WI38 (cell line): ENCODE measurements around the gene TSPAN11.
"Not testable (repeated sequence)": the region's sequence is repeated elsewhere in the genome, so short reads cannot be mapped to it uniquely, and the experiment has no call there.

Experiments
- H3K4me3 ChIP-seq: 2 replicates; pipeline ENCODE4 v1.5.1; 2011; ENCODE audit warnings: low read depth, mild to moderate bottlenecking, control low read depth, low read length
- CTCF ChIP-seq: IDR thresholded peaks from 2 replicates; pipeline ENCODE4 v1.5.1; 2012; ENCODE audit warnings: low read depth, mild to moderate bottlenecking, control low read depth, low read length

The TSPAN11 gene

DNA sequence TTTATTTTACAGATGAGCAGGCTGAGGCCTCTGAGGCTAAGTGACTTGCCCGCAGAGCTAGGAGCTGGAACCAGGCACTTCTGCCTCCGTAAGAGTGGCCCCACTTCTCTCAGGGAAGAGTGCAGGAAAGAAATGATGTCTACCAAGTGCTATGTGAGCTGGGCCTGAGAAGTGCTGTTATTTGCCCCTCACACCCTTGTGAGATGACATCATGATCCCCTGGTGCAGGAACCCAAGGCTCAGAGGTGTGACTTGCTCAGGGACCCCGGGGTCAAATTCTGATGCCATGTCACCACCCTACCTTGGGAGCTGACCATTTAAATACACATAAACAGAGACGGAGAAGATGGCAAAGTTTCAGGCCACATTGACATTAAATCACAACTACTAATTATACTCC is 83.4 kb downstream of the TSPAN11 start:
- H3K4me3 ChIP-seq = no peak overlapping the region
- no peak for TF ChIP-seq CTCF

- TF ChIP-seq CTCF = no peak
- H3K4me3 ChIP-seq = no peak overlapping the region
These were observed 84.8 kb downstream of the TSPAN11 start for GRCh38 chr12:31011336-31011735.

DNA sequence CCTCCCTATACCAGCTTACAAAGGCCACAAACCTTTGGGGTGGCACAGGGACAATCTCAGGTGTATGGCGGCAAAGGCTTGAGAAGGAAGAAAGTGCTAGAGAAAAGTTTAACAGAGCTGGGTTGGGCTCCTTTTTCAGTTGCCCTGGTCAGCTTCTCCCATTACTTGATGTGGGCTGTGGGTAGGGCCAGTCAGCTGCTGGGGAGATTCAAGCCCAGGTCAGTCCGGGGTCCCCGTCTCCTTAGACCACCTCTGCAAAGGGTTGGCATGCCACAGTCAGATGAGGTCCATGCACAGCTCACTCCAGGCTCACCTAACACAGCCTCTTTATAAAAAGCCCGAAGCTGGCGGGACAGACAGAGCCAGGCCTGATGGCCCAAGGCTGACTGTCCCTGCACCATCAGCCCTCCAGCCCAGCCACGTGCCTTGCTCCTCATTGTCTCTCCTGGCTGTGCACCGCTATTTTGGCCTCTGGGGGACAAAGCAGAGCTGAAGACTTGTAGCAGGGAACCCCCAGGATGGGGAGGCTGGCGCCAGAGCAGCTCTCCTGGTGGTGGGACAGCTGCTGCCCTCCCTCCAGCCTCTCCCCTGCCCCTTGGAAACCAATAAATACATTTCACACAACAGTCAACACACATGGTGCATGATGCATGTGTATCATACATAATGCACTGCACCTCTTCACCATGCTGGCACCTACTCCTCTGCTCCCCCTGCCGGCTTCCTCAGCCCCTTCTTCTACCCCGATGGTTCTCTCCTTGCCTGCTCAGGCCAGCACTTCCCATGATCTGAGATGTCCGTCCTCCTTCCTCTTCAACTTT is 85.4 kb downstream of the TSPAN11 start:
- H3K4me3 ChIP-seq = no peak overlapping the region
- no peak for TF ChIP-seq CTCF

DNA sequence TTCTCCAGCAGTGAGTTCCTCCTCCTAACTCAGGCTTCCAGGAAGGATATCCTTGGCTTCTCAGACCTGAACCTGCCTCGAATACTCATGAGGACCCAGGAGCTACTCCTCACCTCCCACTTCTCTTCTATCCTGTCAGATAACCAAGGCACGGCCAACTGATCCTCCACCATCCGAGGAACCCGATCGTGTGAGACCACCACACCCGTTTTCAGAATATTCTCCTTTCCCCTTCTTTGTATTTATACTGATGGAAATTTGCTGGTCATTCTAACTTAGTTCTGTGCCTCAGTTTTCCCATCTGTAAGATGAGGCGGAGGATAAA is 86.0 kb downstream of the TSPAN11 start:
- H3K4me3 ChIP-seq = not testable (repeated sequence)

- no peak for TF ChIP-seq CTCF
- H3K4me3 ChIP-seq = no peak overlapping the region
These were observed 88.7 kb downstream of the TSPAN11 start for GRCh38 chr12:31015215-31015614.

GRCh38 chr12:31016057-31016456 is 89.5 kb downstream of the TSPAN11 start:
- no peak for TF ChIP-seq CTCF
- no peak overlapping the region for H3K4me3 ChIP-seq

DNA sequence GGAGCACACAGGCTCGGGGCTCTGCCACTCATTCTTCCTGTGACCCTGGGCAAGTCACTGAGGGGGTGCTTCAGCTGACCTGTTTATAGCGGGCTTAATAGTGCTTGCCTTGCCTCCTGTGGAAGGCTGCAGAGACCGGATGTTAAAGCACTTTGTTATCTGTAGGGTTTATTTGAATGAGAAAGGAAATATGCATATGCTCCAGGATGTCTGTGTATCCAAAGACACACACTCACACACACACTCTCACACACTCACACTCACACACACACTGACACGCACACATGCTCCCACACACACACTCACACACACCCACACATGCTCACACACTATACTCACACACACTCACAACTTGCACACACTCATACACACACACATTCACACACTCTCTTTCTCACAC is 91.0 kb downstream of the TSPAN11 start:
- no peak overlapping the region for H3K4me3 ChIP-seq
- TF ChIP-seq CTCF = no peak
